ENCODE measurements around the gene PLG.
"Not testable (repeated sequence)": the region's sequence is repeated elsewhere in the genome, so short reads cannot be mapped to it uniquely, and the experiment has no call there.

The PLG gene

GRCh38 chr6:160780656-160781055, 78.6 kb downstream of the PLG start:
- not testable (repeated sequence) for DNase-seq

- DNase-seq = no peak
These were observed 79.3 kb downstream of the PLG start for GRCh38 chr6:160781298-160781697.

DNA sequence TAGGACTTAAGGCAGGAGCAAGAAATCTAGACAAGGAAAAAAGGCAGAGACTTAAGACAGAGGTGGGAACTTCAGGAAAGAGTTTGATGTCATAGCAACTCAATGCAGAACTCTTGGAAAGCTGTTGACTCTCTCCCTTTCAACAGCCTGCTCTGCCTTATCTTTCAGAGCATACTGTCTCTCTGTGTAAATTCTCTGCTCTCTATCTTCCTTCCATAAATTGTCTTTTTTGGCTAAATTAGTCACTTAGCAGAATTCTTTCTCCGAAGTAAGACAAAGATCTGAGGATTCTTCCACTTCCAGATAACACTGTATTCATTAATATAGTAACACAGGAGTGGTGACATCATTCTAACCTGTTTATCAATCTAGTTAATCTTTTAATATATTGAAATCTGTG, 80.2 kb downstream of the PLG start:
- DNase-seq = no peak

- DNase-seq = no peak
These were observed 81.7 kb downstream of the PLG start for GRCh38 chr6:160783741-160784140.

GRCh38 chr6:160788126-160788525, 86.1 kb downstream of the PLG start:
- DNase-seq = not testable (repeated sequence)

DNA sequence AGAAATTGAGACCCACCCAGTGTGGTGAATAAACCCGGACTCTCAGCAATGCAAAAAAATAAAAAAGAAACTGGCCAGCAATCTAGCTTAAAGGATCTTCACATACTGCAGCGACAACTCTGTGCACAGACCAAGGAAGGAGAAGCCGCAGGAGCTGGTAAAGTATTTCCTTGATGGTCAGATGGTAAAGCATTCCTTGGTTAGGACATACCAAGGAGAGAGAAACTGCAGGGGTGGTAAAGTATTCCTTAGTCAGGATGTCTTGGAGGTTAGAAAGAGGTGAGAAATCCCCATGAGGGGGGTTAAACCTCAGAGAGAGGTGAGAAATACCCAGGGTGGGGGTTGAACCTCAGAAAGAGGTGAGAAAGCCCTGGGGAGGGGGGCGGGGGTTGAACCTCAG, 86.8 kb downstream of the PLG start:
- DNase-seq = no peak

GRCh38 chr6:160789263-160790027, 87.4 kb downstream of the PLG start:
- DNase-seq = no peak

DNA sequence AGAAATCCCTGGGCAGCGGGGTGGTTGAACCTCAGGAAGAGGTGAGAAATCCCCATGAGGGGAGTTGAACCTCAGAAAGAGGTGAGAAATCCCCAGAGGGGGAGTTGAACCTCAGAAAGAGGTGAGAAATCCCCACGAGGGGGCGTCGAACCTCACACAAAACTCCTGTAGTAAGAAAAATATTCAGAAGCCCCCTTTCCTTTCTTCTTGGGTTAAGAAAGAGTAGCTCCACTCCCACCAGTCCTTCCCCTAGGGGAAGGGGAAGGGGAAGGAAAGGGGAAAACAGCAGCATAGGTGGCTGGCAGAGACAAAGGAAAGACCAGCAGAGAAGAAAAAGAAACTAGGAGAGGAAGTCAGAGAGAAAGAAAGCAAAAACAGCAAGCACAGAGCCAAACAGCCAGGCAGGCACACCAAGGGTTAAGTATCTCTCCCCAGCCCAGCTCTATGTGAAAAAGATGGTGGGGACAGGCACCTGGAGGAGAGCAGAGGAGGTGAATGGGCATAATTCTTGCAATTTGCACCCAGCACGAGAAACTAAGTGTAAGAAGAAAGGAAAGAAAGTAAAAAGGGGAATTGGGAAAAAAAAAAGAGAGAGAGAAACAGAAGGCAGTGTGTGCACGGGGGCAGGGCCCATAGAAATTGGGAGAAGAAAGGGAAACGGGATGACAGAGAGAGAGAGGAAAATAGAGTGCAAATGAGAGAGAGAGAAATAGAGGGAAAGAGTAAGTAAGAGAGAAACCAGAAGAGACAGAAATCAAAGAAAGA, 88.2 kb downstream of the PLG start:
- no peak for DNase-seq

DNA sequence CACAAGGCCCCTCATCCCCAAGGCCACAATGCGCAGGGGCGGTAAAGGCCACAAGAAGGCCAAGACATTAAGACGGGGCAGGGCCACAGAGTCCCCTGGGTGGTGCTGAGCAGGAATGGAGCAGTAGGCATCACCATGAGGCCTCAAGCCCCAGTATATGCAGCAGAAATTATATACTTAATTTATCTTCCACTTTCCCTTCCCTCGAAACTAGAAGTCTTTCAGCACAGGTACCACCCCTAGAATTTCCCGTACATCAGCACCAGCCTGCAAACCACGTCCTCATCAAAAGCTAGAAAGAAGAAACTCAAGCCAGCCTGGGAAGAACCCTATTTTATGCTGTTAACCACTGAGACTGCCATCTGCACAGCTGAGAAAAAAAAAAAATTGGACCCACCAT, 89.4 kb downstream of the PLG start:
- no peak for DNase-seq

DNA sequence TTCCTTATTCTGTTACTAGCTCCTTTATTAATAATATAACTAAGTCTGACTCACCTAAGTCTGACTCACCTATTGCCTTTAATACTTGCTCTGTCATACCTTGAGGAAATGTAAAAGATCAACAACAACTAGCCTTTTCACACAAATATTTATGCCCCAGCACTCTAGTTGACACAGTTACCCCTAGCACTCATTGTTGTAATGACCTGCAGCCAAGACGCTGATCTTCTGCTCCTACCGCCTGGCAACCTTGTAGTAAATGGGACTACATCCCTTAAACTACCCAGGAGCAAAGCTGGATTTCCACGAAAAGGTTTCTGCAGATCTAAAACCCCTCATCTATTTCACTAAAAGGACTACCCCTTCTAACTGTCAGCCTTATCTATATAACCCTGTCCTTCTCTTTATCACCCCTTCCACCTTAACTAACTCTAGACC, 90.0 kb downstream of the PLG start:
- DNase-seq = no peak

- DNase-seq = no peak
These were observed 90.7 kb downstream of the PLG start for GRCh38 chr6:160792708-160793107.

GRCh38 chr6:160793652-160794051, 91.6 kb downstream of the PLG start:
- no peak for DNase-seq

GRCh38 chr6:160795721-160796120, 93.7 kb downstream of the PLG start:
- no peak for DNase-seq

DNA sequence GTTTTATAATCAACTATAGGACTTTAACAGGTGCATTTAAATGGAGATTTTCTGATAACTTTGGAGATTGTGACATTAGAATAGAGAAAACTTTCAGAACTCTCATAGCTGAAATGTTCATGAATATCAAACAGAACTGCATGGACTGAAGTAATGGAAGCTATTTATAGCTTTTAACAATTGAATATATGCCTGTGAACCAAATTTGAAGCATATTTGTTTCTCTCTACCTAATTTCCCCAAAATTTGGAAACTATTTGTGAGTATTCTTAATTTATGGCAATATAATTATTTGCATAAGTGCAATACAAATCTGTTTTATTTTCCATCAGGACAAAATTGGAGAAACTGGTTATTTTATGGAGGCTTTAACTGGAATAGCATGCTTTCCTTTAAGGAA, 96.6 kb downstream of the PLG start:
- no peak for DNase-seq

GRCh38 chr6:160799801-160800506, 97.9 kb downstream of the PLG start:
- no peak for DNase-seq

DNA sequence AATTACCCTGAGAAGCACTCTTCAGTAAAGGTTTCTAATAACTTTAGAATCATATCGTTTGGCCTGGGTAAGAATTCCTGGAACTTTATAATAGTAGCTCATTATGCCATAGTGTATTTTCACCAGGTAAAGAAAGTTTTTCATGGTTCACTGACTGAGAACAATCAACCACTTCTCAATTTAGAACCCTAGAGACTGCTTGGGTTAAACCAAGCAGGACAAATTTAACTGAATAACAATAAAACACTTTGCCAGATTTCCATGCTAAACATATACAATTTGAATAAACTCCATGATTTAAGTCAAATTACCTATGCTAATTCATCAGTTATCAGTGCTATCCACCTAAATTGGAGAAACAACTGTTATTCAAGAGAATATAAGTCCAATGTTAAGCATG, 99.4 kb downstream of the PLG start:
- DNase-seq = no peak

DNA sequence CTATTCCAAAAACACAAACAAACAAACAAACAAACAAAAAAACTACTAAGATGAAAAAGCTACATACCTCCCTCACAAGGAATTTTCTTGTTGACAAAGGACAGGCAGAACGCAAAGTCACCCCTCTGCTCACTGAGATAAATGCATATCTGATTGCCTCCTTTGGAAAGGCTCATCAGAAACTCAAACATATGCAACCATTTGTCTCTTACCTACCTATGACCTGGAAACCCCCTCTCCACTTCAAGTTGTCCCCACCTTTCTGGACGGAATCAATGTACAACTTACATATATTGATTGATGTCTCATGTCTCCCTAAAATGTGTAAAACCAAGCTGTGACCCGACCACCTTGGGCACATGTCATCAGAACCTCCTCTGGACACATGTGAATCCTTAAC, 100.0 kb downstream of the PLG start:
- not testable (repeated sequence) for DNase-seq

All from NCI-H774 (cell line).